HCT116 (cell line): ENCODE results near the gene SLC39A10. TPM values are rescaled to one million over a fixed set of nuclear protein-coding genes. Genes with fewer than 3 reads are reported as not detected.

Experiments
- ATAC-seq: fragments of 200-7000 bp; cut with Tn5 transposase; 2 replicates; pipeline ENCODE4 v1.9.1; 2020; ENCODE audit warnings: mild to moderate bottlenecking, moderate library complexity
- BruUV-seq: library from RNA; stranded (reverse); fragments of 400-500 nt; replicated peaks from 2 replicates; lab custom pipeline; 2021; lab: Mats Ljungman, UMichigan
- CTCF ChIA-PET: fragments of 300-600 bp; sonication (Branson Sonifier 250); formaldehyde crosslinking; loops from one replicate; lab custom pipeline; 2021; ENCODE audit warnings: antibody characterized with exemption; lab: Charles Lee
- POLR2A ChIA-PET: fragments of 300-600, 350-600 bp; sonication (Branson Sonifier 250); formaldehyde crosslinking; loops from one replicate; lab custom pipeline; 2021; ENCODE audit warnings: antibody characterized with exemption; lab: Charles Lee
- RAD21 ChIA-PET, 2 experiments: fragments of 300-600 bp; sonication (Branson Sonifier 250); formaldehyde crosslinking; loops; one replicate each; lab custom pipeline; 2023; ENCODE audit warnings: low total read pairs in 2 of 2; ENCODE audit not compliant: uncharacterized antibody in 2 of 2, unreplicated experiment in 2 of 2, low non-redundant PET in 1 of 2; lab: Charles Lee
- DNase-seq: peaks from one replicate; pipeline ENCODE4 v3.0.0-alpha.2; 2010; ENCODE audit warnings: low read depth, low spot score
- H2AFZ ChIP-seq: fragments of 200-600 bp; shearing (Covaris generic), sonication (generic); 2 replicates; pipeline ENCODE4 v1.6.1; 2017; ENCODE audit warnings: low read depth, mixed run types, mixed read lengths, antibody characterized with exemption, low read length; ENCODE audit not compliant: poor library complexity, severe bottlenecking
- H3K27ac ChIP-seq: 2 replicates; pipeline ENCODE4 v1.5.1; 2012; ENCODE audit warnings: low read depth, low read length
- H3K27me3 ChIP-seq: fragments of 200-600 bp; sonication (generic); 2 replicates; pipeline ENCODE4 v1.6.1; 2016; ENCODE audit warnings: mixed run types, low read length, mixed read lengths; ENCODE audit not compliant: insufficient read depth
- H3K36me3 ChIP-seq, 2 experiments: fragments of 200-500 bp in 1 of 2; fragments of 200-600 bp in 1 of 2; sonication (Bioruptor generic) in 1 of 2; sonication (generic) in 1 of 2; 2 replicates each; pipeline versions ENCODE4 v1.5.1 to v1.6.1; 2014 to 2016; ENCODE audit warnings: low read length in 2 of 2, inconsistent platforms in 1 of 2, mixed read lengths in 1 of 2, mixed run types in 1 of 2; ENCODE audit not compliant: insufficient read depth in 2 of 2, control insufficient read depth in 1 of 2
- H3K4me1 ChIP-seq, 2 experiments: fragments of 200-600 bp in 1 of 2; sonication (generic) in 1 of 2; 2 replicates each; pipeline versions ENCODE4 v1.5.1 to v1.6.1; 2012 to 2017; ENCODE audit warnings: low read length in 2 of 2, inconsistent platforms in 1 of 2, mild to moderate bottlenecking in 1 of 2, mixed read lengths in 1 of 2, mixed run types in 1 of 2, moderate library complexity in 1 of 2; ENCODE audit not compliant: insufficient read depth in 2 of 2, control insufficient read depth in 1 of 2
- H3K4me2 ChIP-seq: fragments of 200-600 bp; sonication (generic); 2 replicates; pipeline ENCODE4 v1.6.1; 2017; ENCODE audit warnings: mixed run types, low read length, mixed read lengths
- H3K4me3 ChIP-seq, 2 experiments: fragments of 200-600 bp in 1 of 2; sonication (generic) in 1 of 2; replicated peaks in 1 of 2; 2 replicates each; pipeline ENCODE4 v1.5.1; 2011 to 2016; ENCODE audit warnings: low read length in 2 of 2, control low read depth in 1 of 2, low read depth in 1 of 2, mild to moderate bottlenecking in 1 of 2, mixed read lengths in 1 of 2, mixed run types in 1 of 2
- H3K79me2 ChIP-seq: fragments of 200-600 bp; sonication (generic); 2 replicates; pipeline ENCODE4 v1.6.1; 2017; ENCODE audit warnings: mild to moderate bottlenecking, mixed run types, low read length, moderate library complexity, mixed read lengths; ENCODE audit not compliant: insufficient read depth
- H3K9ac ChIP-seq: fragments of 200-600 bp; sonication (generic); 2 replicates; pipeline ENCODE4 v1.6.1; 2016; ENCODE audit warnings: low read length, mixed read lengths
- H3K9me2 ChIP-seq: fragments of 200-600 bp; sonication (generic), shearing (Covaris generic); 2 replicates; pipeline ENCODE4 v1.6.1; 2017; ENCODE audit warnings: mixed run types, mild to moderate bottlenecking, moderate library complexity; ENCODE audit not compliant: insufficient read depth
- H3K9me3 ChIP-seq, 2 experiments: fragments of 200-500 bp in 1 of 2; fragments of 200-600 bp in 1 of 2; sonication (Bioruptor generic) in 1 of 2; sonication (generic) in 1 of 2; 2 replicates each; pipeline ENCODE4 v1.6.1; 2014 to 2017; ENCODE audit warnings: low read length in 2 of 2, mixed read lengths in 2 of 2, inconsistent platforms in 1 of 2, low read depth in 1 of 2, mild to moderate bottlenecking in 1 of 2, mixed run types in 1 of 2, moderate library complexity in 1 of 2; ENCODE audit not compliant: control insufficient read depth in 1 of 2, insufficient read depth in 1 of 2
- H4K20me1 ChIP-seq: fragments of 200-600 bp; sonication (generic), shearing (Covaris generic); 2 replicates; pipeline ENCODE4 v1.6.1; 2017; ENCODE audit warnings: mixed run types, mild to moderate bottlenecking, moderate library complexity; ENCODE audit not compliant: insufficient read depth
- CBX3 ChIP-seq: IDR thresholded peaks from 2 replicates; pipeline ENCODE4 v1.6.1; 2012; ENCODE audit warnings: low read depth
- CEBPB ChIP-seq: IDR thresholded peaks from 2 replicates; pipeline ENCODE4 v1.6.1; 2012; ENCODE audit warnings: low read depth
- ELF1 ChIP-seq: IDR thresholded peaks from 2 replicates; pipeline ENCODE4 v1.6.1; 2012; ENCODE audit warnings: low read depth, borderline replicate concordance
- EZH2 ChIP-seq: fragments of 200-600 bp; sonication (generic); IDR thresholded peaks from 2 replicates; pipeline ENCODE4 v1.6.1; 2017; ENCODE audit warnings: antibody characterized with exemption, mixed run types
- FOSL1 ChIP-seq: IDR thresholded peaks from 2 replicates; pipeline ENCODE4 v1.6.1; 2012; ENCODE audit warnings: low read depth
- POLR2A ChIP-seq: IDR thresholded peaks from 2 replicates; pipeline ENCODE4 v1.7.0; 2011; ENCODE audit warnings: borderline replicate concordance; ENCODE audit not compliant: insufficient read depth, insufficient read length; ENCODE audit errors: extremely low read depth
- POLR2AphosphoS5 ChIP-seq: IDR thresholded peaks from 2 replicates; pipeline ENCODE4 v1.6.1; 2011; ENCODE audit warnings: mild to moderate bottlenecking, low read depth, low read length, moderate library complexity
- RAD21 ChIP-seq: IDR thresholded peaks from 2 replicates; pipeline ENCODE4 v1.6.1; 2012; ENCODE audit warnings: low read depth, mild to moderate bottlenecking
- SP1 ChIP-seq: IDR thresholded peaks from 2 replicates; pipeline ENCODE4 v1.6.1; 2012; ENCODE audit warnings: low read depth
- TCF7L2 ChIP-seq: IDR thresholded peaks from 2 replicates; pipeline ENCODE4 v1.7.0; 2011; ENCODE audit warnings: borderline replicate concordance, inconsistent platforms; ENCODE audit not compliant: insufficient read depth, insufficient read length; ENCODE audit errors: extremely low read depth
- YY1 ChIP-seq: IDR thresholded peaks from 2 replicates; pipeline ENCODE4 v1.6.1; 2011; ENCODE audit warnings: low read length, low read depth, moderate library complexity, mild to moderate bottlenecking; ENCODE audit not compliant: insufficient replicate concordance; ENCODE audit errors: extremely low read depth
- ZNF274 ChIP-seq: fragments of 200-500 bp; sonication (Bioruptor generic); IDR thresholded peaks from 2 replicates; pipeline ENCODE4 v1.6.1; 2014; ENCODE audit warnings: mild to moderate bottlenecking, low read depth, low read length, inconsistent platforms
- intact Hi-C: fragments of 100-400 bp; cut with micrococcal nuclease; formaldehyde crosslinking; loops from 2 replicates; pipeline ENCODE4 v1.10.0; 2022
- total RNA-seq: library from RNA; stranded (reverse); gene quantifications from one replicate; pipeline ENCODE4 v1.2.1, GENCODE V29; 2021; ENCODE audit not compliant: unreplicated experiment
- TF ChIP-seq, protein P1 (sequence below): IDR thresholded peaks from 2 replicates; pipeline ENCODE4 v1.6.1; 2012; ENCODE audit warnings: low read depth
- TF ChIP-seq, protein P2 (sequence below): IDR thresholded peaks from 2 replicates; pipeline ENCODE4 v1.6.1; 2012

Gene SLC39A10
- total RNA-seq, 1 experiment from 2014 or later: 59.0 TPM

DNA sequence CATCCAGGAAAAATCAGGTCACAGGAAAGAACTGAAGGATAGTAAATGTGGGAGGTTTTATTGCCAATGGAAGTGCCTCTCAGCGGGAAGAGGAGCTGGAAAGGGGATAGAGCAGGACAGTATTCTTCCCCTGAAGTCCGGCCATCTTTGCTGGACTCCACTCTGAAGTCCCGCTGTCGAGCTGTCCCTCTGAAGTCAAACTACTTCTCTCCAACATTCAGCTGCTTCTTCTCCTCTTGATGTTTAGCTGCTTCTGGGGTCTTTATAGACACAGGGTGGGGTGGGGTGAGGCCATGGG, 23.5 kb upstream of the SLC39A10 start:
- no peaks in the 10 kb centered on the region for H3K9me3 ChIP-seq
- H4K20me1 ChIP-seq: no peaks in the 10 kb centered on the region
- no peaks in the 10 kb centered on the region for H3K9me2 ChIP-seq
- no TSS peak for BruUV-seq
- H2AFZ ChIP-seq: no peak overlapping the region
- POLR2A ChIA-PET: interaction anchor here (1.4 kb wide), 1 partner anchor 23 kb away, joined by 4 read pairs; the partner anchor contains the start of gene SLC39A10
- no peak overlapping the region for H3K9ac ChIP-seq
- H3K4me1 ChIP-seq: peaks cover 0 to 5% of the 10 kb centered on the region in 2 experiments; a peak in 2 of 4 replicates
- intact Hi-C loops: no loop called here
- no peak overlapping the region for H3K27ac ChIP-seq
- TF ChIP-seq POLR2A: no peak
- TF ChIP-seq, protein P1, sequence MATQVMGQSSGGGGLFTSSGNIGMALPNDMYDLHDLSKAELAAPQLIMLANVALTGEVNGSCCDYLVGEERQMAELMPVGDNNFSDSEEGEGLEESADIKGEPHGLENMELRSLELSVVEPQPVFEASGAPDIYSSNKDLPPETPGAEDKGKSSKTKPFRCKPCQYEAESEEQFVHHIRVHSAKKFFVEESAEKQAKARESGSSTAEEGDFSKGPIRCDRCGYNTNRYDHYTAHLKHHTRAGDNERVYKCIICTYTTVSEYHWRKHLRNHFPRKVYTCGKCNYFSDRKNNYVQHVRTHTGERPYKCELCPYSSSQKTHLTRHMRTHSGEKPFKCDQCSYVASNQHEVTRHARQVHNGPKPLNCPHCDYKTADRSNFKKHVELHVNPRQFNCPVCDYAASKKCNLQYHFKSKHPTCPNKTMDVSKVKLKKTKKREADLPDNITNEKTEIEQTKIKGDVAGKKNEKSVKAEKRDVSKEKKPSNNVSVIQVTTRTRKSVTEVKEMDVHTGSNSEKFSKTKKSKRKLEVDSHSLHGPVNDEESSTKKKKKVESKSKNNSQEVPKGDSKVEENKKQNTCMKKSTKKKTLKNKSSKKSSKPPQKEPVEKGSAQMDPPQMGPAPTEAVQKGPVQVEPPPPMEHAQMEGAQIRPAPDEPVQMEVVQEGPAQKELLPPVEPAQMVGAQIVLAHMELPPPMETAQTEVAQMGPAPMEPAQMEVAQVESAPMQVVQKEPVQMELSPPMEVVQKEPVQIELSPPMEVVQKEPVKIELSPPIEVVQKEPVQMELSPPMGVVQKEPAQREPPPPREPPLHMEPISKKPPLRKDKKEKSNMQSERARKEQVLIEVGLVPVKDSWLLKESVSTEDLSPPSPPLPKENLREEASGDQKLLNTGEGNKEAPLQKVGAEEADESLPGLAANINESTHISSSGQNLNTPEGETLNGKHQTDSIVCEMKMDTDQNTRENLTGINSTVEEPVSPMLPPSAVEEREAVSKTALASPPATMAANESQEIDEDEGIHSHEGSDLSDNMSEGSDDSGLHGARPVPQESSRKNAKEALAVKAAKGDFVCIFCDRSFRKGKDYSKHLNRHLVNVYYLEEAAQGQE: no peak
- no peak for TF ChIP-seq ZNF274
- TF ChIP-seq RAD21: no peak
- no peak for TF ChIP-seq CBX3
- no peak for TF ChIP-seq EZH2
- TF ChIP-seq TCF7L2: no peak
- TF ChIP-seq POLR2AphosphoS5: no peak
- no peak for TF ChIP-seq CEBPB
- no peak for TF ChIP-seq FOSL1
- TF ChIP-seq YY1: no peak
- TF ChIP-seq, protein P2, sequence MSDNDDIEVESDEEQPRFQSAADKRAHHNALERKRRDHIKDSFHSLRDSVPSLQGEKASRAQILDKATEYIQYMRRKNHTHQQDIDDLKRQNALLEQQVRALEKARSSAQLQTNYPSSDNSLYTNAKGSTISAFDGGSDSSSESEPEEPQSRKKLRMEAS: no peak
- no peak for TF ChIP-seq ELF1
- no peak for TF ChIP-seq SP1
- TF ChIP-seq, all 23 proteins: peak for 0
- Histone ChIP-seq H3K4me3 (no peak overlapping the region), H3K27me3 (no peaks in the 10 kb centered on the region), H3K79me2 (no peaks in the 10 kb centered on the region), H3K4me2 (no peak overlapping the region), H3K36me3 (no peaks in the 10 kb centered on the region)
- DNase-seq (no peak), ATAC-seq (no peak)
- ChIA-PET CTCF (no interaction called here), RAD21 (no interaction called here)
